ENCODE data around the gene SMS.

- TF ChIP-seq CTCF (IDR thresholded peaks at IDR 0.05; ENCODE audit: insufficient read depth, low read length, poor library complexity, severe bottlenecking): no peak
- TF ChIP-seq EZH2phosphoT487 (conservative IDR thresholded peaks at IDR 0.05; ENCODE audit: low read length): no peak
These were observed 86.2 kb downstream of the SMS start for GRCh38 chrX:22026731-22027130.
